OCI-LY7 (cell line): Measurements from ENCODE around the gene TEX101. TPM values are rescaled to one million over a fixed set of nuclear protein-coding genes. Genes with fewer than 3 reads are reported as not detected.

Source experiments
- BruUV-seq: library from RNA; stranded (reverse); fragments of 400-500 nt; replicated peaks from 2 replicates; lab custom pipeline; 2021; lab: Mats Ljungman, UMichigan
- CTCF ChIA-PET: fragments of 300-600 bp; sonication (Branson Sonifier 250); formaldehyde crosslinking; loops from one replicate; lab custom pipeline; 2022; ENCODE audit warnings: antibody characterized with exemption; ENCODE audit not compliant: unreplicated experiment; lab: Charles Lee
- POLR2A ChIA-PET: fragments of 300-600 bp; sonication (Branson Sonifier 250); formaldehyde crosslinking; loops from one replicate; lab custom pipeline; 2022; ENCODE audit warnings: antibody characterized with exemption; lab: Charles Lee
- DNase-seq: peaks from one replicate; pipeline ENCODE4 v3.0.0-alpha.2; 2015; ENCODE audit warnings: low spot score
- H2AFZ ChIP-seq: fragments of 200-600 bp; sonication (generic), shearing (Covaris generic); 2 replicates; pipeline ENCODE4 v1.6.1; 2014; ENCODE audit warnings: mild to moderate bottlenecking, antibody characterized with exemption, low read length, moderate library complexity
- H3K27ac ChIP-seq: fragments of 200-600 bp; sonication (generic); 2 replicates; pipeline ENCODE4 v1.5.1; 2014; ENCODE audit warnings: mixed run types, low read depth, mild to moderate bottlenecking, moderate library complexity, low read length, inconsistent platforms; ENCODE audit not compliant: poor library complexity, severe bottlenecking
- H3K36me3 ChIP-seq: fragments of 200-600 bp; sonication (generic); 2 replicates; pipeline ENCODE4 v1.6.1; 2014; ENCODE audit warnings: mild to moderate bottlenecking, antibody characterized with exemption, low read length, moderate library complexity, mixed read lengths; ENCODE audit not compliant: insufficient read depth
- H3K4me1 ChIP-seq: fragments of 200-600 bp; sonication (generic); 2 replicates; pipeline ENCODE4 v1.5.1; 2014; ENCODE audit warnings: mild to moderate bottlenecking, low read length; ENCODE audit not compliant: insufficient read depth, poor library complexity, severe bottlenecking
- H3K4me2 ChIP-seq: fragments of 200-600 bp; sonication (generic); 2 replicates; pipeline ENCODE4 v1.6.1; 2014; ENCODE audit warnings: mild to moderate bottlenecking, low read length
- H3K4me3 ChIP-seq: fragments of 200-600 bp; sonication (generic); 2 replicates; pipeline ENCODE4 v1.5.1; 2014; ENCODE audit warnings: mild to moderate bottlenecking, low read depth, low read length; ENCODE audit not compliant: poor library complexity, severe bottlenecking
- H3K79me2 ChIP-seq: fragments of 200-600 bp; sonication (generic); 2 replicates; pipeline ENCODE4 v1.6.1; 2016; ENCODE audit warnings: low read depth, mild to moderate bottlenecking, low read length, moderate library complexity, mixed read lengths; ENCODE audit not compliant: insufficient read depth
- H3K9me2 ChIP-seq: fragments of 200-600 bp; sonication (generic); 2 replicates; pipeline ENCODE4 v1.6.1; 2016; ENCODE audit warnings: mild to moderate bottlenecking, low read length, mixed read lengths; ENCODE audit not compliant: insufficient read depth
- H3K9me3 ChIP-seq: fragments of 200-600 bp; sonication (generic); 2 replicates; pipeline ENCODE4 v1.6.1; 2014; ENCODE audit warnings: mild to moderate bottlenecking, mixed run types, low read length, mixed read lengths
- H4K20me1 ChIP-seq: fragments of 200-600 bp; sonication (generic); 2 replicates; pipeline ENCODE4 v1.6.1; 2014; ENCODE audit warnings: mild to moderate bottlenecking, antibody characterized with exemption, low read length, moderate library complexity, mixed read lengths; ENCODE audit not compliant: insufficient read depth
- CTCF ChIP-seq: fragments of 200-600 bp; sonication (generic); conservative IDR thresholded peaks from 2 replicates; pipeline ENCODE4 v1.5.1; 2014; ENCODE audit warnings: mild to moderate bottlenecking, antibody characterized with exemption, low read length, moderate library complexity, mixed read lengths
- EZH2phosphoT487 ChIP-seq: fragments of 200-600 bp; sonication (generic); IDR thresholded peaks from 2 replicates; pipeline ENCODE4 v1.6.1; 2018; ENCODE audit warnings: low read depth, borderline replicate concordance, mild to moderate bottlenecking, mixed run types, antibody characterized with exemption, low read length, moderate library complexity, mixed read lengths
- intact Hi-C: fragments of 100-400 bp; cut with micrococcal nuclease; formaldehyde crosslinking; loops from one replicate; pipeline ENCODE4 v1.10.0; 2022; ENCODE audit not compliant: unreplicated experiment
- total RNA-seq, 2 experiments: library from RNA; depleted of rRNA in 1 of 2; stranded (reverse); fragments of >200 nt in 1 of 2; shearing (Covaris generic) in 1 of 2; gene quantifications; 2 replicates each; pipeline ENCODE4 v1.2.3, GENCODE V29; 2014 to 2022

The TEX101 gene
- total RNA-seq, 2 experiments from 2014 or later = not detected

- no peaks in the 10 kb centered on the region for H3K9me2 ChIP-seq
- intact Hi-C loops = no loop called here
- peak within 1 kb of the TSS; percentile 70 for H3K4me3 ChIP-seq
- no peak for TF ChIP-seq CTCF
- no peak for TF ChIP-seq EZH2phosphoT487
- peak within 1 kb of the TSS; percentile 91 for H3K4me2 ChIP-seq
- H3K27ac ChIP-seq = no peak within 1 kb of the TSS
- no peaks in the 10 kb centered on the region for H3K36me3 ChIP-seq
- H3K9me3 ChIP-seq = no peaks in the 10 kb centered on the region
- peaks cover 13% of the 10 kb centered on the region for H3K4me1 ChIP-seq
- no TSS peak for BruUV-seq
- peak within 1 kb of the TSS; percentile 95; the same call in 1 of the 2 replicates for H2AFZ ChIP-seq
- ChIA-PET CTCF (no interaction called here), POLR2A (interaction anchor here (0.6 kb wide), 1 partner anchor 259 kb away, joined by 5 read pairs; no protein-coding TSS in a partner anchor)
- H4K20me1 ChIP-seq = no peaks in the 10 kb centered on the region
- no peaks in the 10 kb centered on the region for H3K79me2 ChIP-seq
- no peak for DNase-seq
These were observed 50.9 kb downstream of the TEX101 start, which contains the start of gene LYPD3 for GRCh38 chr19:43465468-43466120. Gene LYPD3 (minus strand): TSS chr19:43465608. CDS start chr19:43465571, 37 bp downstream.

- CTCF ChIA-PET = no interaction called here
- H3K9me3 ChIP-seq = no peaks in the 10 kb centered on the region
- intact Hi-C loops = no loop called here
- POLR2A ChIA-PET = no interaction called here
- no peak overlapping the region for H3K4me2 ChIP-seq
- TF ChIP-seq CTCF (no peak), EZH2phosphoT487 (no peak)
- no peaks in the 10 kb centered on the region for H4K20me1 ChIP-seq
- BruUV-seq = no TSS peak
- H2AFZ ChIP-seq = no peak overlapping the region
- peaks cover 13% of the 10 kb centered on the region for H3K4me1 ChIP-seq
- H3K4me3 ChIP-seq = no peak overlapping the region
- DNase-seq = no peak
- H3K9me2 ChIP-seq = no peaks in the 10 kb centered on the region
- H3K79me2 ChIP-seq = no peaks in the 10 kb centered on the region
- no peaks in the 10 kb centered on the region for H3K36me3 ChIP-seq
- no peak overlapping the region for H3K27ac ChIP-seq
These were observed 52.1 kb downstream of the TEX101 start for GRCh38 chr19:43466793-43467192.

GRCh38 chr19:43467276-43467675 is 52.6 kb downstream of the TEX101 start:
- Histone ChIP-seq H3K4me2 (no peak overlapping the region), H3K4me3 (no peak overlapping the region), H3K9me3 (no peaks in the 10 kb centered on the region), H3K4me1 (peaks cover 13% of the 10 kb centered on the region), H3K79me2 (no peaks in the 10 kb centered on the region), H4K20me1 (no peaks in the 10 kb centered on the region), H2AFZ (no peak overlapping the region), H3K27ac (no peak overlapping the region), H3K9me2 (no peaks in the 10 kb centered on the region), H3K36me3 (no peaks in the 10 kb centered on the region)
- no TSS peak for BruUV-seq
- TF ChIP-seq EZH2phosphoT487 (no peak), CTCF (no peak)
- POLR2A ChIA-PET = no interaction called here
- CTCF ChIA-PET = no interaction called here
- no peak for DNase-seq
- intact Hi-C loops = no loop called here
